Omental fat pad (tissue), 4 donors: ENCODE results near the gene ATG7. TPM values are rescaled to one million over a fixed set of nuclear protein-coding genes. Genes with fewer than 3 reads are reported as not detected.
"Not testable (repeated sequence)": the region's sequence is repeated elsewhere in the genome, so short reads cannot be mapped to it uniquely, and the experiment has no call there.

Experiments used
- ATAC-seq: fragments of 150-250 bp; one replicate; pipeline ENCODE4 v1.9.1; 2016; ENCODE audit warnings: mild to moderate bottlenecking, moderate library complexity; ENCODE audit not compliant: low FRiP score
- DNase-seq: peaks from one replicate; pipeline ENCODE4 v3.0.0-alpha.2; 2019; ENCODE audit warnings: low spot score
- CTCF ChIP-seq, 3 donors: fragments of 450-650 bp; IDR thresholded peaks; one replicate each; pipeline ENCODE4 v1.5.1; 2016 to 2017; ENCODE audit warnings: antibody characterized with exemption in 3 of 3, mild to moderate bottlenecking in 3 of 3, moderate library complexity in 2 of 3
- total RNA-seq, 4 donors: library from RNA; depleted of rRNA; stranded (reverse); fragments of >200 nt; gene quantifications; one replicate each; pipeline ENCODE4 v1.1.0, GENCODE V29; 2016

ATG7 gene
- total RNA-seq, 4 donors from 2014 or later = 62.9 to 96.7 (median 76.2) TPM

DNA sequence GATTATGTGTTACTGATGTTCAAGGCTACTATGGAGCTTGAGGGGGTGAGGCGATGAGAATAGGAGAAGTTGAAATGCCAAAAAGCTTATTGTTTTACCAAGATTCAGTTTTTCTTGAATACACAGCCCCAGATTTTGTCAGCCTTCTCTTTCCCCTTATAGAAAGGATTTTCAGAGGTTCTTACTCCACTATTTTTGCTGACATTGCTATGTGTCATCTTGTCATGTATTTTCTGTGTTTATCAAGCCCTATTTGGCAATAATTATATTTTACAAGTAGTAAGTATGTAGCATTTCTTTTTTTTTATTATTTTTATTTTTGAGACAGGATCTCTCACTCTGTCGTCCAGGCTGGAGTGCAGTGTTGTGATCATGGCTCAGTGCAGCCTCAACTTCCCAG, 133.1 kb downstream of the ATG7 start:
- no peak for TF ChIP-seq CTCF (IDR thresholded peaks at IDR 0.05)
- ATAC-seq = no peak

GRCh38 chr3:11407644-11408043, 135.4 kb downstream of the ATG7 start:
- ATAC-seq = no peak
- DNase-seq = no peak
- TF ChIP-seq CTCF (IDR thresholded peaks at IDR 0.05) = no peak

More for the DNA sequence above, 133.1 kb downstream of the ATG7 start:
- no peak for DNase-seq

GRCh38 chr3:11408324-11408859, 136.2 kb downstream of the ATG7 start:
- ATAC-seq, DNase-seq: not testable (repeated sequence)

DNA sequence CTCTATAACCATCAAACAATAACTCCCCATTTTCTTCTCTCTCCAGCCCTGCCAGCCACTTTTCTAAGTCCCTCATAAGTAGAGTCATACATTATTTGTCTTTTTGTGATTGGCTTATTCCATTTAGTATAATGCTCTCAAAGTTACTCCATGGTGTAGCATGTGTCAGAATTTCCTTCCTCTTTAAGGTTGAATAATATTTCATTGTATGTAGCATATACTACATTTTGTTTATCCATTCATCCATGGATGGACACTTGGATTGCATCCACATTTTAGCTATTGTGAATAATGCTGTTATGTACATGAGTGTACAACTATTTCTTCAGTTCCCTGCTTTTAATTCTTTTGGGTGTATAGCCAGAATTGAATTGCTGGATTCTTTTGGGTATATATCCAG, 138.4 kb downstream of the ATG7 start:
- no peak for TF ChIP-seq CTCF (IDR thresholded peaks at IDR 0.05)
- DNase-seq (no peak), ATAC-seq (no peak)

DNA sequence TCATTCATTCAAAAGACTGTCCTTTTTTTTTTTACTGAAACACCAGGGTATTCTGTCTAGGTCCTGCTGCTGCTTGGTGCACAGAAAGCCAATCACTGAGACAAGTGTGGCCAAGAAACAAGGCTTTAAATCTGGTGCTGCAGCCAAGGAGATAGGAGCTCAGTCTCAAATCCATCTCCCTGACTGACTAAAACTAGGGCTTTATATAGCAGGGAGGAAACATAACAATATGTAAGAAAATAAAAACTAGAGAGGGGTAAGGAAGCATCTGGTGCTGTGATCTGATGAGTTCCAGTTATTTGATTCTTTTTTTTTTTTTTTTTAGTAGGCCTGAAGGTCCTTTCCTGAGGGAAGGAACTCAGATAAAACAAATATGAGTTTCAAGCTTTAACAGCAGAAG, 139.8 kb downstream of the ATG7 start:
- ATAC-seq (no peak), DNase-seq (no peak)
- no peak for TF ChIP-seq CTCF (IDR thresholded peaks at IDR 0.05)

DNA sequence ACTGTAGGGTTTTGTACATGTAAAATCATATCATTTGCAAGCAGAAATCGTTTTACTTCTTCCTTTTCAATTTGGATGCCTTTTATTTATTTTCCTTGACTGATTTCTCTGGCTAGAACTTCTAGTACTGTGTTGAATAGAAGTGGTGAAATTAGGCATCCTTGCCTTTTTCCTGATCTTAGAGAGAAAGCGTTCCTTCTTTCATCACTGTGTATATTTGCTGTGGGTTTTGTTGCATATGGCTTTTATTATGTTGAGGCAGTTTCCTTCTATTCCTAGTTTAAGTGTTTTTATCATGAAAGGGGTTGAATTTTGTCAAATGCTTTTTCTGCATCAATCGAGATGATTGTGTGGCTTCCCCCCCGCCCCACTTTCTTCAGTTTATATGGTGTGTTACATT, 140.9 kb downstream of the ATG7 start:
- ATAC-seq (no peak), DNase-seq (no peak)
- no peak for TF ChIP-seq CTCF (IDR thresholded peaks at IDR 0.05)

- ATAC-seq (no peak), DNase-seq (no peak)
- no peak for TF ChIP-seq CTCF (IDR thresholded peaks at IDR 0.05)
Observed at GRCh38 chr3:11415099-11415498, 142.9 kb downstream of the ATG7 start.

GRCh38 chr3:11420066-11420465, 147.9 kb downstream of the ATG7 start:
- TF ChIP-seq CTCF (IDR thresholded peaks at IDR 0.05) = no peak
- ATAC-seq = no peak
- DNase-seq = no peak
